ENCODE results near the gene ARNT2.
"Not testable (repeated sequence)": the region's sequence is repeated elsewhere in the genome, so short reads cannot be mapped to it uniquely, and the experiment has no call there.

The ARNT2 gene
- total RNA-seq, result 0 to 0.24 reads per million in 2 donors

GRCh38 chr15:80404057-80404760, at the start of gene ARNT2:
TSS of gene ARNT2 (plus strand) at chr15:80404382. CDS start at chr15:80404516, 134 bp downstream.
- no peak for DNase-seq

- no peak for DNase-seq
These were observed 37.1 kb upstream of the ARNT2 start for GRCh38 chr15:80367094-80367493.

- no peak for DNase-seq
These were observed 36.5 kb upstream of the ARNT2 start for GRCh38 chr15:80367661-80368060.

GRCh38 chr15:80371924-80372323, 32.3 kb upstream of the ARNT2 start:
- DNase-seq, result no peak

GRCh38 chr15:80374441-80374840, 29.7 kb upstream of the ARNT2 start:
- DNase-seq, result no peak

- no peak for DNase-seq
These were observed 28.0 kb upstream of the ARNT2 start for GRCh38 chr15:80375968-80376891.

GRCh38 chr15:80379693-80380092, 24.5 kb upstream of the ARNT2 start:
- no peak for DNase-seq

- no peak for DNase-seq
These were observed 24.0 kb upstream of the ARNT2 start for GRCh38 chr15:80380154-80380553.

GRCh38 chr15:80382285-80382684, 21.9 kb upstream of the ARNT2 start:
- DNase-seq, result no peak

- no peak for DNase-seq
These were observed 19.8 kb upstream of the ARNT2 start for GRCh38 chr15:80384432-80384831.

GRCh38 chr15:80386151-80386550, 18.0 kb upstream of the ARNT2 start:
- DNase-seq, result no peak

- DNase-seq, result no peak
These were observed 15.9 kb upstream of the ARNT2 start for GRCh38 chr15:80388326-80388725.

GRCh38 chr15:80389370-80389769, 14.8 kb upstream of the ARNT2 start:
- no peak for DNase-seq

GRCh38 chr15:80390942-80391341, 13.2 kb upstream of the ARNT2 start:
- DNase-seq, result not testable (repeated sequence)

- no peak for DNase-seq
These were observed 8.6 kb upstream of the ARNT2 start for GRCh38 chr15:80395616-80396015.

GRCh38 chr15:80396096-80396495, 8.1 kb upstream of the ARNT2 start:
- DNase-seq, result no peak

GRCh38 chr15:80399508-80399907, 4.7 kb upstream of the ARNT2 start:
- DNase-seq, result no peak

- no peak for DNase-seq
These were observed 2.7 kb upstream of the ARNT2 start for GRCh38 chr15:80401456-80401855.

GRCh38 chr15:80402339-80402738, 1.8 kb upstream of the ARNT2 start:
- DNase-seq, result no peak

- DNase-seq, result no peak
These were observed 498 bp upstream of the ARNT2 start for GRCh38 chr15:80403712-80404056.

GRCh38 chr15:80404761-80405553, 775 bp downstream of the ARNT2 start:
- DNase-seq, result no peak

GRCh38 chr15:80405554-80405850, 1.3 kb downstream of the ARNT2 start:
- no peak for DNase-seq

GRCh38 chr15:80405970-80406369, 1.8 kb downstream of the ARNT2 start:
- DNase-seq, result no peak
